NCI-H1694 (cell line): ENCODE data around the gene GJC2.

Experiments used
- DNase-seq: peaks from one replicate; lab custom pipeline; 2025; lab: John Stamatoyannopoulos, UW

The GJC2 gene

DNA sequence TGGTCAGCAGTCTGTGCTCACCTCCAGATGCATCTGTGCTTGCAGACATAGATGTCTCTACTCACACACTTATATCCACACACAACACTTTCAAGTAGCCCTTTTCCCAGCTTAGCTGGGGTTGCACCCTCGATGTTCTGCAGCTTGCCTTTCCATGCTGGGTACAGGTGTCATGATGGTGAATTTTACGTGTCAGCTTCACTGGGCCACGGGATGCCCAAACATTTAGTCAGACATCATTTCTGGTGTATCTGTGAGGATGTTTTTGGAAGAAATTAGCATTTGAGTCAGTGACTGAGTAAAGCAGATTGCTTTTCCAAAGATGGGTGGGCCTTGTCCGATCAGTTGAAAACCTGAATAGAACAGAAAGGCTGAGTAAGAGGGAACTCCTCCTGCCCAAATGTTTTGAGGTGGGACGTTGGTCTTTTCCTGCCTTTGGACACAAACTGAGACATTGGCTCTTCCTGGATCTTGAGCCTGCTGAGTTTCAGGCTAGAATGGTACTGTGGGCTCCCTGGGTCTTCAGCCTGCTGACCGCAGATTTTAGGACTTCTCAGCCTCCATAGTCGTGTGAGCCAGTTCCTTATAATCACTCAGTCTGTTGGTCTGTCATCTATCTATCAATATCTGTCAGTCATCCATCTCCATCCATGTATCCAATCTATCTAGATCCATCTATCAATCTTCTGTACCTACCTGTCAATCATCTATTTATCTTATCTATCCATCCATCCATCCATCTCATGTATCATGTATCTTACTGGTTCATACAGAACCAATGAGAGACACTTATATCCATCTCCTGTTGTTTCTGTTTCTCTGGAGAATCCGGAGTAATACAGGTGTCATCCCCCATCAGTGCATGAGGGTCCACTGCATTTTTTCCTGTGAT, 45.4 kb downstream of the GJC2 start:
- DNase-seq, result no peak

DNA sequence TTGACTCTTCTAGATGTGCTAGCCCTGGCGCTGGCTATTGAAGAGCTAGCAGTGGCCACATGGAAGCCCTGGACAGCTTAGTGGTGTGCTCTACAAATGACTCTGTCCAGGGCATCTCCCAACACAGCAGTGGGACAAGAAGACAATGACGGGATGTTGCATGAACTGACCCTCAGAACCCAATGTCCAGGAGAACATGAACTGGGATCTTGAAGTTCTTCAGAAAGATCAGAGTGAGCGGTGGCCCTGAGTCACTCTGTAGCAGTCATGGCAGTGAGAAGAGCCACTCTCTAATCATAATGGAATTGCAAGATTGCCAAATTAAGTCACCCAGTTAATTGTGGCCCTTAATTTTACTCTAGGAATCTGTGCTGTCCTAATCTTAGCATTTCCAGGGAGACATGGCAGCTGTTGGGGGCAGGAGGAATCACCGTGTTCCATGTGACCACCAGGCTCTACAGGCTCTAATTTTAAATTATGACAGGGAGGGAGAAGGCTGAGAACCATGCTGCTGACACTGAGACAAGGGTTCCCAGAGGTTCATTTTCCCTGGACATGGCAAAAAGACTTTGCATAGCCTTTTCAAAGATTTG, 47.9 kb downstream of the GJC2 start:
- no peak for DNase-seq

DNA sequence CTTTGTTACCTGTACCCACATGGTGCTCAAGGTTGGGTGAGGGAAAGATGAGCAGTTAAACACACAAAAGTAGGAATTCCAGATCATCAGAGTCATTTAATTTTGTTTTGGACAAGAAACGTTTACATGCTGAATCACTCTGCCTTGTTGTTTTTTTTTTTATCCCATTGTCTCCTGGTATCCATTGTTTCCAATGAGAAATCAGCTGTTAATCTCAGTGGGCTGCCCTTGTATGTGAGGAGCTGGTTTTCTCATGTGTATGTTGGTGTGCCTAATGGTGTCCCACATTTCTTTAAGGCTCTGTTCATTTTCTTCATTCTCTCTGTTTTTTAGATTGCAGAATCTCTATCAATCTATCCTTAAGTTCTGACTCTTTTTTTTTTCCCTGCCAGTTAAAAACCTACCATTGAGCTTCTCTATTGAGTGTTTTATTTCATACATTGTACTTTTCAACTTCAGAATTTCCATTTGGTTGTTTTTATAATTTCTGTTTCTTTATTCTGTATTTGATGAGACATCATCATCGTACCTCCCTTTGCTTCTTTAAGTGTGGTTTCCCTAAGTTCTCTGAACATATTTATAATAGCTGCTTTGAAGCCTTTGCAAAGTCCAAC, 49.4 kb downstream of the GJC2 start:
- no peak for DNase-seq

DNA sequence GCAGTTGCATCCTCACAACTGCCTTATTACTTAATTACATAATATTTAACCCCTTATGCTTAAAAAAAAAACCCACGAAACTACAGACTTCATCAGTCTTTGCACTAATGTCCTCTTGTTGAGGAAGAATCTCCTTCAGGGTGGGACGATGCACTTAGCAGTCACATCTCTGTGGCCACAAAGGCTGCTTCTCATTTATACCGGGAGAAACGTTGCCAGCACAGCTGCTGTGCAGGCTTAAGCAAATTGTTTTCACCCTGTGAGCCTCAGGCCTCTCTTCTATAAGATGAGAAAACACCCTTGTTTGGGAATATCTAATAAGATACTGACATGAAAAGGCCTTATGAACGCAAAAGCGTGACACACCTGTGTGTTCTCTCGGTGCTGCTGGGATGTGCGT, 55.2 kb downstream of the GJC2 start:
- no peak for DNase-seq

DNA sequence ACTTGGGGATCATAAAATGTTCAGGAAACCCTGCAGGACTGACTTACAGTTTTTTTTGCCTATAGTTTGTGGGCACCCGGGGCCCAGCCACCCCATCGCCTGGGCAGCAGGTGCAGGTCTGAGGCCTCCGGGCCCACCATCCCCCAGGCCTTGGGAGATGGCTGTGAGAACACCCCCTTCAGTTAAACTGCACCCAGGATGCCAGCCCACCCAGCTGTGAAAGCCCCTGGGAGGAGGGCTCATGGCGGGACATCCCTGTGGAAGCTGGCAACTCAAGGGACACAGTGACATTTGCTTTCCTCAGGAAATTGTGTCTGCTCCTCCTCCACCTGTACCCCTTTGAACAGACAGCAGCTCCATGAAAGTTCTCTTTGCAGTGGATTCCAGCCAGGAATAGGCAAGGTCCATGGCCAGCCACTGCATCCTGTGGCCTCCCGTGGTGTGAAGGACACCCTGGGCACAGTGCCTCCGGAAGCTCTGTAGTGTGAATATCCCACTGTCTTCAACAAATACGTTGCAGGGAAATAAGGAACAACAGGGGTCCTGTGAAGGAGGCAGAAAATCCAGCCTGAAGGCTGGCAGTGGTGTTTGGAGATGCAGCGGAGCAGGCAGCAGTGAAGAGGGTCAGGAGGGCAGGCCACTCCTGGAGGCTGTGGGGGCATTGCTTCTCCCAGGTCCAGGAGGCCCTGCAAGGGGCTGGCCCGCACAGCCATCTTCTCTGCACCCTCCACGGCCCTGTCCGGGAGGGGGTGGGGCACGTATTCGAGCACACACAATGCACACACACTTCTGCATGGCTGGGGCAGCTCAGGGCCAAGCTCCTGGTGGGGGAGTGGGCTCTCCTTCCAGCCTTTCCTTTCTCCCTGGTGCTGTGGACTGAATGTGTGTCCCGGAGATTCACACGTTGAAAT, 56.1 kb downstream of the GJC2 start:
- DNase-seq, result no peak

DNA sequence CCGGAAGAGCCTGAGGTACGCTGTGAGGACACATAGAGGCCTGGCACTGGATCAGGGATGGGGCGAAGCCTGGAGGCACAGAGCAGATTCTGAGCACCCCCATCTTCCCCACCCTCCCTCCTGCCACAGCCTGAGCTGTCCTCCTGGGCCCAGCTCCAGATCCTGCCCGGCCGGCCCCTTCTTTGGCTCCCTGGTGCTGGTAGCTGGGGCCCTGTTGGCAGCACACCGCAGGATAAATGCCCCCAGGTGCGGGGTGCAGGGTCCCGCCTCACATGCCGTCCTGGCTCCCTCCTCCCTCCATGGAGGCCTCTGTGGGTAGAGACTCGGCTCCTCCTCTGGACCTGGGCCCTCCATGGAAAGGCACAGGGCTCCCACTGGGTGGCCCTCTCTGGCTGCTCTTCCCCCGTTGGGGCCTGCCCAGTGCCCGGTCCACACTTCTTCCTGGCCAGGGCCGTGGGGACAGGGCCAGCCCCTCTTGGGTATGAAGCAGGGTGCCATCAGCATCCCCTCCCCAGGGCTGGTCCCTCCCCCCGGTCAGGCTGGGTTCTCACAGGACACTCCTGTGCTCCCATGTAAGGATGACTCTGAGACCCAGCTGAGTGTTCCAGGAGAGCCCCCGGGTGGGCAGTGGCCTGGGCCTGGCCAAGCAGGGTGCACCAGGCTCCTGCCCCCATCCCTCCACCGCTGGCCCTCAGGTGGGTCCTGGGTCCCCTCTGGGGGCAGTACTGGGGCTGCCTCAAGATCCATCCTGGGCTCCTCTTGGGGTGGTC, 57.0 kb downstream of the GJC2 start:
- no peak for DNase-seq

- no peak for DNase-seq
Observed at GRCh38 chr1:228207381-228207810, 57.7 kb downstream of the GJC2 start.

DNA sequence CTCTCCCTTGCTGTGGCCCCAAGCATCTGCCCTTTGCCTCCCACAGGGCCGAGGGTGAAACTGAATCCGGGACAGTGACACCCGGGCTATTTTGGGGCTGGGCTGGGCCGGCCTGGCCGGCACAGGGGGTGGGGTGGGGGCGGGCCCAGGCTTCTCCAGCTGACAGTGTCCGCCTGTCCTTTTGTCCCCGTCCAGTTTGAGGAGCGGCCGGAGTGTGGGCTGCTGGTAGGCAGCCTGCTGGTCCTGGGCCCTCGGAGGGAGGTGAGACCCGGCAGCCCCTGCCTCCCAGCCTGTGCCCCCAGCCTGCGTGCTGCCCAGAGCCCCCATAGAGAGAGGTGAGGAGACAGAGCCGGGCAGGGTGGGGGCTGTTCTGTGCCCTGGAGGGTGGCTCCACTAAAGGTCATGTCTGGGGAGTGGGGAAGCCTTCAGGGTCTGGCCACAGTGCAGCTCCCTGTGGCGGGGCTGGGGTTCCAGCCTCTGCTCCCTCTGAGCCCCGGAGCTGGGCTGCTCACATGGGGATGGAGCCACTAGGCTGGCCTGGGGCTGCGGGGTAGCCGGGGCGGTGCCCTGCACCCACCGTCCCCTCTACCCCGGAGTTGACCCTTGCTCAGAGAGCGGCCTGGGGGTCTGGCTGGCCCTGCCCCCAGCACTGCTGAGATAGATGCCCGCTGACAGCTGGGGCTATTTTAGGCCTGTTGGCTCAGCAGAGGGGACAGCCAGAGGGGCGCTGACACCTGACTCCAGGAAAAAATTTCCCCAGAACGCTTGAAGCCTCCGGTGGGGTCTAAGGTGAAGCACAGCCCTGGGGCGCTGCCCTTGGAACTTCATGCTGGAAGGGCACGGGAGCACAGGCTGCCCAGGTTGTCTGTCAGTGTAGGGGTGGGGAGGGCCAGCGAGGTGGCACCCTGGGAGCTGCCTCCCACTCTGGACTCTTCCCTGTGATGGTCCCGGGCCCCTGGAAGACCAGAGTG, 58.4 kb downstream of the GJC2 start, which contains the start of gene OBSCN:
Gene OBSCN (plus strand): TSS at position 194 of the 971 bp plus-strand sequence. CDS start 3,740 bp downstream, outside the sequence.
- DNase-seq, result no peak

- no peak for DNase-seq
Observed at GRCh38 chr1:228208831-228209551, 59.3 kb downstream of the GJC2 start.
